HepG2 (cell line): ENCODE measurements around the gene CEBPZOS. TPM values are rescaled to one million over a fixed set of nuclear protein-coding genes. Genes with fewer than 3 reads are reported as not detected.

ENCODE experiments used
- CCAR2 ChIP-seq: fragments of 200-400 bp; formaldehyde crosslinking; optimal IDR thresholded peaks from 2 replicates; pipeline ENCODE3; 2018; ENCODE audit warnings: low read depth, mild to moderate bottlenecking, low read length, moderate library complexity
- ELF1 ChIP-seq: sonication (generic); formaldehyde crosslinking; IDR thresholded peaks from 2 replicates; pipeline ENCODE4 v1.4.0; 2020; ENCODE audit warnings: missing genetic modification reagents
- FOXA1 ChIP-seq, 2 experiments: fragments of 450-650 bp in 1 of 2; sonication (generic) in 1 of 2; formaldehyde crosslinking in 1 of 2; IDR thresholded peaks; 2 replicates each; pipeline versions ENCODE4 v1.4.0 to v1.6.1; 2016 to 2020; ENCODE audit warnings: missing genetic modification reagents in 1 of 2
- HNF4G ChIP-seq, 2 experiments: sonication (generic) in 1 of 2; formaldehyde crosslinking in 1 of 2; IDR thresholded peaks; 2 replicates each; pipeline versions ENCODE4 v1.4.0 to v1.6.1; 2011 to 2020; ENCODE audit warnings: borderline replicate concordance in 2 of 2, low read depth in 2 of 2, mild to moderate bottlenecking in 2 of 2, low read length in 1 of 2, missing genetic modification reagents in 1 of 2, moderate library complexity in 1 of 2
- IRF1 ChIP-seq: sonication (generic); formaldehyde crosslinking; IDR thresholded peaks from 2 replicates; pipeline ENCODE4 v1.4.0; 2020; ENCODE audit warnings: low read depth, mild to moderate bottlenecking, missing genetic modification reagents
- MEIS1 ChIP-seq: sonication (generic); formaldehyde crosslinking; IDR thresholded peaks from 2 replicates; pipeline ENCODE4 v1.9.0; 2021; ENCODE audit warnings: mild to moderate bottlenecking, missing genetic modification reagents, moderate library complexity, borderline replicate concordance
- SOX5 ChIP-seq: IDR thresholded peaks from 2 replicates; pipeline ENCODE4 v1.6.1; 2016; ENCODE audit warnings: borderline replicate concordance
- ZBTB8A ChIP-seq: sonication (generic); formaldehyde crosslinking; IDR thresholded peaks from 2 replicates; pipeline ENCODE4 v1.4.0; 2020; ENCODE audit warnings: mild to moderate bottlenecking, low read depth, missing genetic modification reagents, borderline replicate concordance
- ZFYVE20 ChIP-seq: sonication (generic); formaldehyde crosslinking; IDR thresholded peaks from 2 replicates; pipeline ENCODE4 v1.8.0; 2023; ENCODE audit warnings: low read depth, mild to moderate bottlenecking, moderate library complexity, missing genetic modification reagents, borderline replicate concordance
- ZNF20 ChIP-seq: sonication (generic); formaldehyde crosslinking; IDR thresholded peaks from 2 replicates; pipeline ENCODE4 v1.4.0; 2020; ENCODE audit warnings: mild to moderate bottlenecking, moderate library complexity, missing genetic modification reagents
- ZNF232 ChIP-seq: sonication (generic); formaldehyde crosslinking; IDR thresholded peaks from 2 replicates; pipeline ENCODE4 v1.4.0; 2020; ENCODE audit warnings: missing genetic modification reagents, borderline replicate concordance
- ZNF256 ChIP-seq: sonication (generic); formaldehyde crosslinking; conservative IDR thresholded peaks from 2 replicates; pipeline ENCODE4 v1.4.0; 2020; ENCODE audit warnings: missing genetic modification reagents
- ZNF543 ChIP-seq: sonication (generic); formaldehyde crosslinking; IDR thresholded peaks from 2 replicates; pipeline ENCODE4 v1.4.0; 2020; ENCODE audit warnings: mild to moderate bottlenecking, missing genetic modification reagents
- ZNF574 ChIP-seq: sonication (generic); formaldehyde crosslinking; IDR thresholded peaks from 2 replicates; pipeline ENCODE4 v1.4.0; 2020; ENCODE audit warnings: missing genetic modification reagents
- ZNF605 ChIP-seq: sonication (generic); formaldehyde crosslinking; IDR thresholded peaks from 2 replicates; pipeline ENCODE4 v1.8.0; 2022; ENCODE audit warnings: mild to moderate bottlenecking, missing genetic modification reagents
- ZNF816 ChIP-seq: sonication (generic); formaldehyde crosslinking; IDR thresholded peaks from 2 replicates; pipeline ENCODE4 v1.8.0; 2022; ENCODE audit warnings: missing genetic modification reagents, mild to moderate bottlenecking, borderline replicate concordance
- ZSCAN25 ChIP-seq: sonication (generic); formaldehyde crosslinking; IDR thresholded peaks from 2 replicates; pipeline ENCODE4 v1.8.0; 2022; ENCODE audit warnings: mild to moderate bottlenecking, missing genetic modification reagents
- polyA plus RNA-seq, 8 experiments: library from polyadenylated mRNA; depleted of rRNA in 3 of 8; stranded (reverse) in 7 of 8; unstranded in 1 of 8; fragments of >200 nt; fragmentation: Illumina TruSeq in 4 of 8; extraction: Trizol in 4 of 8; gene quantifications; 2 replicates each; pipeline versions ENCODE4 v1.2.1 to v1.2.3, GENCODE V29; 2011 to 2016; ENCODE audit warnings: low read depth in 4 of 8, missing spikeins in 1 of 8, mixed read lengths in 1 of 8; ENCODE audit not compliant: insufficient read depth in 1 of 8
- total RNA-seq, 5 experiments: library from RNA; depleted of rRNA; stranded (reverse); fragments of >200 nt; fragmentation: Illumina TruSeq; extraction: Trizol; gene quantifications; 2 replicates each; pipeline ENCODE4 v1.2.3, GENCODE V29; 2016; ENCODE audit warnings: low read depth in 1 of 5
- TF ChIP-seq, protein P1 (sequence below): sonication (generic); formaldehyde crosslinking; IDR thresholded peaks from 2 replicates; pipeline ENCODE4 v1.8.0; 2022; ENCODE audit warnings: mild to moderate bottlenecking, missing genetic modification reagents, moderate library complexity
- TF ChIP-seq, protein P2 (sequence below): sonication (generic); formaldehyde crosslinking; IDR thresholded peaks from 2 replicates; pipeline ENCODE4 v1.5.0; 2020; ENCODE audit warnings: missing genetic modification reagents
- TF ChIP-seq, protein P3 (sequence below): sonication (generic); formaldehyde crosslinking; IDR thresholded peaks from 2 replicates; pipeline ENCODE4 v1.4.0; 2020; ENCODE audit warnings: missing genetic modification reagents

Gene CEBPZOS
- total and polyA plus RNA-seq, 2 of the 13 experiments (the other 11 are each of a cell fraction or from before 2014, with no cell fraction given) = 18.6 to 44.7 TPM

GRCh38 chr2:37231241-37232130 lies 35.2 kb downstream of the CEBPZOS start, which contains the start of the genes CEBPZ and NDUFAF7 (continued):
- TF ChIP-seq SOX5 (peak; percentile 29; the same call in 1 of the 2 replicates), ZSCAN25 (CRISPR knock-in tag) (no peak; the same call in 1 of the 2 replicates), ZBTB8A (CRISPR knock-in tag) (0 out of 2 replicates have a peak, but pooled peaks have one; percentile 24), CCAR2 (no peak), ZNF20 (CRISPR knock-in tag) (peak; percentile 94), ZNF816 (peak; percentile 99), ZFYVE20 (CRISPR knock-in tag) (0 out of 2 replicates have a peak, but pooled peaks have one; percentile 5), MEIS1 (CRISPR knock-in tag) (no peak; the same call in 1 of the 2 replicates), ZNF256 (CRISPR knock-in tag) (peak; percentile 70; the same call in 1 of the 2 replicates), ZNF232 (CRISPR knock-in tag) (0 out of 2 replicates have a peak, but pooled peaks have one; percentile 64), FOXA1 (IDR thresholded peaks at IDR 0.05) (no peak), FOXA1 (CRISPR knock-in tag; IDR thresholded peaks at IDR 0.05) (no peak), ZNF574 (CRISPR knock-in tag) (peak; percentile 94), ZNF543 (CRISPR knock-in tag) (peak; percentile 88), ELF1 (peak; percentile 95), ZNF605 (CRISPR knock-in tag) (peak; percentile 84; the same call in 1 of the 2 replicates), IRF1 (CRISPR knock-in tag) (0 out of 2 replicates have a peak, but pooled peaks have one; percentile 52), HNF4G (IDR thresholded peaks at IDR 0.05; ENCODE audit: borderline replicate concordance, low read depth, low read length) (no peak), HNF4G (CRISPR knock-in tag; IDR thresholded peaks at IDR 0.05; ENCODE audit: borderline replicate concordance, low read depth) (no peak; the same call in 1 of the 2 replicates)
- TF ChIP-seq, protein P1, sequence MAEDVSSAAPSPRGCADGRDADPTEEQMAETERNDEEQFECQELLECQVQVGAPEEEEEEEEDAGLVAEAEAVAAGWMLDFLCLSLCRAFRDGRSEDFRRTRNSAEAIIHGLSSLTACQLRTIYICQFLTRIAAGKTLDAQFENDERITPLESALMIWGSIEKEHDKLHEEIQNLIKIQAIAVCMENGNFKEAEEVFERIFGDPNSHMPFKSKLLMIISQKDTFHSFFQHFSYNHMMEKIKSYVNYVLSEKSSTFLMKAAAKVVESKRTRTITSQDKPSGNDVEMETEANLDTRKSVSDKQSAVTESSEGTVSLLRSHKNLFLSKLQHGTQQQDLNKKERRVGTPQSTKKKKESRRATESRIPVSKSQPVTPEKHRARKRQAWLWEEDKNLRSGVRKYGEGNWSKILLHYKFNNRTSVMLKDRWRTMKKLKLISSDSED (CRISPR knock-in tag) = peak; percentile 89
- TF ChIP-seq, protein P2, sequence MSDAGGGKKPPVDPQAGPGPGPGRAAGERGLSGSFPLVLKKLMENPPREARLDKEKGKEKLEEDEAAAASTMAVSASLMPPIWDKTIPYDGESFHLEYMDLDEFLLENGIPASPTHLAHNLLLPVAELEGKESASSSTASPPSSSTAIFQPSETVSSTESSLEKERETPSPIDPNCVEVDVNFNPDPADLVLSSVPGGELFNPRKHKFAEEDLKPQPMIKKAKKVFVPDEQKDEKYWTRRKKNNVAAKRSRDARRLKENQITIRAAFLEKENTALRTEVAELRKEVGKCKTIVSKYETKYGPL (CRISPR knock-in tag) = peak; percentile 65; the same call in 1 of the 2 replicates
- TF ChIP-seq, protein P3, sequence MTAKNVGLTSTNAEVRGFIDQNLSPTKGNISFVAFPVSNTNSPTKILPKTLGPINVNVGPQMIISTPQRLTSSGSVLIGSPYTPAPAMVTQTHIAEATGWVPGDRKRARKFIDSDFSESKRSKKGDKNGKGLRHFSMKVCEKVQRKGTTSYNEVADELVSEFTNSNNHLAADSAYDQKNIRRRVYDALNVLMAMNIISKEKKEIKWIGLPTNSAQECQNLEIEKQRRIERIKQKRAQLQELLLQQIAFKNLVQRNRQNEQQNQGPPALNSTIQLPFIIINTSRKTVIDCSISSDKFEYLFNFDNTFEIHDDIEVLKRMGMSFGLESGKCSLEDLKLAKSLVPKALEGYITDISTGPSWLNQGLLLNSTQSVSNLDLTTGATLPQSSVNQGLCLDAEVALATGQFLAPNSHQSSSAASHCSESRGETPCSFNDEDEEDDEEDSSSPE (CRISPR knock-in tag) = peak; percentile 93
